K562 (cell line): ENCODE measurements around the gene PRSS56. TPM values are rescaled to one million over a fixed set of nuclear protein-coding genes. Genes with fewer than 3 reads are reported as not detected.

ENCODE experiments used
- ATAC-seq: fragments of 200-7000 bp; cut with Tn5 transposase; 3 replicates; pipeline ENCODE4 v1.9.1; 2020; ENCODE audit warnings: moderate library complexity
- BruUV-seq: library from RNA; stranded (reverse); fragments of 400-500 nt; replicated peaks from 2 replicates; lab custom pipeline; 2021; lab: Mats Ljungman, UMichigan
- CTCF ChIA-PET: fragments of 300-600 bp; formaldehyde crosslinking; extraction: SDS; loops from one replicate; lab custom pipeline; 2021; ENCODE audit warnings: low intra/inter-chr PET ratio; lab: Yijun Ruan, JAX
- POLR2A ChIA-PET: fragments of 300-600, 350-650 bp; sonication (Branson Sonifier 250); formaldehyde crosslinking; extraction: SDS; loops from one replicate; lab custom pipeline; 2021; ENCODE audit warnings: antibody characterized with exemption, inconsistent platforms; lab: Yijun Ruan, JAX
- DNase-seq, 4 experiments: peaks; one replicate each; pipeline versions ENCODE4 v3.0.0 to v3.0.0-alpha.2; 2011 to 2018; ENCODE audit warnings: low spot score in 3 of 4, mixed read lengths in 3 of 4; ENCODE audit errors: extremely low read depth in 1 of 4
- FAIRE-seq: peaks from 2 replicates; lab custom pipeline; 2011; peaks lifted over from hg19 to GRCh38; lab: Jason Lieb, UNC
- H2AFZ ChIP-seq: 2 replicates; pipeline ENCODE4 v1.6.0; 2011; ENCODE audit warnings: low read depth, low read length, control low read depth, inconsistent platforms
- H3K27ac ChIP-seq: fragments of 200-600 bp; 3 replicates; pipeline ENCODE4 v1.8.0; 2011; ENCODE audit warnings: low read depth, mild to moderate bottlenecking, control low read depth, inconsistent platforms, low read length, moderate library complexity, mixed read lengths; ENCODE audit errors: extremely low read depth
- H3K27me3 ChIP-seq, 2 experiments: fragments of 300-600 bp in 1 of 2; 2 replicates in 1 of 2; 3 replicates in 1 of 2; pipeline versions ENCODE4 v1.6.0 to v1.8.0; 2011; ENCODE audit warnings: inconsistent platforms in 2 of 2, low read length in 2 of 2, mild to moderate bottlenecking in 1 of 2, mixed read lengths in 1 of 2, moderate library complexity in 1 of 2; ENCODE audit not compliant: control insufficient read depth in 2 of 2, insufficient read depth in 2 of 2
- H3K36me3 ChIP-seq: fragments of 300-600 bp; 3 replicates; pipeline ENCODE4 v1.8.0; 2011; ENCODE audit warnings: mild to moderate bottlenecking, low read length, inconsistent platforms; ENCODE audit not compliant: control insufficient read depth, insufficient read depth
- H3K4me1 ChIP-seq, 2 experiments: fragments of 200-600 bp in 1 of 2; replicated peaks in 1 of 2; 2 replicates in 1 of 2; 3 replicates in 1 of 2; pipeline versions ENCODE4 v1.5.1 to v1.8.0; 2011; ENCODE audit warnings: inconsistent platforms in 2 of 2, low read length in 2 of 2, mild to moderate bottlenecking in 1 of 2, mixed read lengths in 1 of 2, moderate library complexity in 1 of 2; ENCODE audit not compliant: control insufficient read depth in 2 of 2, insufficient read depth in 2 of 2
- H3K4me2 ChIP-seq: 2 replicates; pipeline ENCODE4 v1.6.1; 2011; ENCODE audit warnings: low read length, control low read depth, inconsistent platforms, mixed read lengths; ENCODE audit not compliant: insufficient read depth
- H3K4me3 ChIP-seq: fragments of 200-600 bp; sonication (generic), shearing (Covaris generic); 2 replicates; pipeline ENCODE4 v1.5.1; 2016; ENCODE audit warnings: control low read depth, inconsistent platforms
- H3K79me2 ChIP-seq: fragments of 200-600 bp; 3 replicates; pipeline ENCODE4 v1.8.0; 2011; ENCODE audit warnings: low read length, inconsistent platforms; ENCODE audit not compliant: control insufficient read depth, insufficient read depth
- H3K9ac ChIP-seq, 2 experiments: 2 replicates each; pipeline versions ENCODE4 v1.6.0 to v1.6.1; 2011; ENCODE audit warnings: low read depth in 2 of 2, low read length in 2 of 2, control low read depth in 1 of 2, inconsistent platforms in 1 of 2, mild to moderate bottlenecking in 1 of 2, mixed read lengths in 1 of 2; ENCODE audit not compliant: insufficient read depth in 1 of 2
- H3K9me1 ChIP-seq: one replicate; pipeline ENCODE4 v1.6.0; 2011; ENCODE audit warnings: inconsistent platforms, mild to moderate bottlenecking, low read length, moderate library complexity; ENCODE audit not compliant: control insufficient read depth, insufficient read depth
- H3K9me3 ChIP-seq: replicated peaks from 2 replicates; pipeline ENCODE4 v1.5.1; 2011; ENCODE audit warnings: low read depth, low read length, inconsistent platforms; ENCODE audit not compliant: control insufficient read depth, insufficient read depth
- H4K20me1 ChIP-seq: replicated peaks from 2 replicates; pipeline ENCODE4 v1.6.1; 2011; ENCODE audit warnings: low read length, inconsistent platforms, mixed read lengths; ENCODE audit not compliant: control insufficient read depth, insufficient read depth
- ADNP ChIP-seq: fragments of 200-800 bp; sonication (Bioruptor generic); IDR thresholded peaks from 2 replicates; pipeline ENCODE4 v1.6.1; 2016; ENCODE audit warnings: missing genetic modification characterization, missing compliant biosample characterization
- CEBPZ ChIP-seq: fragments of 150-350 bp; IDR thresholded peaks from 2 replicates; pipeline ENCODE4 v1.6.1; 2014; ENCODE audit warnings: low read depth, mild to moderate bottlenecking, low read length, borderline replicate concordance
- DNMT1 ChIP-seq: fragments of 450-650 bp; IDR thresholded peaks from 2 replicates; pipeline ENCODE4 v1.6.1; 2016; ENCODE audit warnings: antibody characterized with exemption, mild to moderate bottlenecking
- ESRRA ChIP-seq: fragments of 450-650 bp; IDR thresholded peaks from 2 replicates; pipeline ENCODE4 v1.6.1; 2014; ENCODE audit warnings: low read depth, mild to moderate bottlenecking, moderate library complexity, borderline replicate concordance
- FOXO4 ChIP-seq: fragments of 450-650 bp; formaldehyde crosslinking; IDR thresholded peaks from 2 replicates; pipeline ENCODE4 v1.4.0; 2020; ENCODE audit warnings: mild to moderate bottlenecking, moderate library complexity
- HDAC6 ChIP-seq: IDR thresholded peaks from 2 replicates; pipeline ENCODE4 v1.6.1; 2012; ENCODE audit warnings: low read depth, mild to moderate bottlenecking, control low read depth, inconsistent platforms, low read length, moderate library complexity
- KLF1 ChIP-seq: fragments of 450-650 bp; IDR thresholded peaks from 2 replicates; pipeline ENCODE4 v1.6.1; 2016; ENCODE audit warnings: missing genetic modification characterization, missing compliant biosample characterization
- NFRKB ChIP-seq: fragments of 450-650 bp; IDR thresholded peaks from 2 replicates; pipeline ENCODE4 v1.6.1; 2016; ENCODE audit warnings: low read depth
- PHF21A ChIP-seq: fragments of 450-650 bp; IDR thresholded peaks from 2 replicates; pipeline ENCODE4 v1.6.1; 2017; ENCODE audit warnings: low read depth, borderline replicate concordance
- SETDB1 ChIP-seq: IDR thresholded peaks from one replicate; pipeline ENCODE4 v1.6.1; 2012; ENCODE audit warnings: low read length, control low read depth, inconsistent platforms
- THAP12 ChIP-seq: fragments of 250-450 bp; sonication (Bioruptor Pico); IDR thresholded peaks from 2 replicates; pipeline ENCODE4 v1.9.0; 2021; ENCODE audit warnings: mild to moderate bottlenecking, inconsistent platforms
- ZBTB33 ChIP-seq: sonication (generic); formaldehyde crosslinking; IDR thresholded peaks from 2 replicates; pipeline ENCODE4 v1.8.1; 2023; ENCODE audit warnings: mild to moderate bottlenecking, missing genetic modification reagents
- ZNF212 ChIP-seq: fragments of 450-650 bp; formaldehyde crosslinking; IDR thresholded peaks from 2 replicates; pipeline ENCODE4 v1.4.0; 2020; ENCODE audit warnings: mild to moderate bottlenecking
- ZZZ3 ChIP-seq: fragments of 450-650 bp; IDR thresholded peaks from 2 replicates; pipeline ENCODE4 v1.6.1; 2016; ENCODE audit warnings: antibody characterized with exemption, mild to moderate bottlenecking, moderate library complexity
- WGBS: fragments of 100-300 bp; shearing (Covaris generic); methylation state at CpG from one replicate; pipeline ENCODE4 v1.1.6; 2016; ENCODE audit warnings: low coverage, mixed read lengths; ENCODE audit not compliant: insufficient coverage; ENCODE audit errors: missing lambda C conversion rate; 5-methylcytosine and 5-hydroxymethylcytosine counted together
- in situ Hi-C: fragments of 300-500 bp; cut with MboI; formaldehyde crosslinking; loops from 4 replicates; pipeline ENCODE4 v1.15.0; 2018; ENCODE audit warnings: inconsistent platforms, mixed read lengths
- intact Hi-C: fragments of 100-400 bp; cut with micrococcal nuclease; formaldehyde crosslinking; loops from 2 replicates; pipeline ENCODE4 v1.14.2; 2022
- polyA plus RNA-seq, 8 experiments: library from polyadenylated mRNA; depleted of rRNA in 4 of 8; stranded (reverse) in 5 of 8; unstranded in 3 of 8; fragments of >200 nt; fragmentation: Nextera tagmentation in 2 of 8; fragmentation: Illumina TruSeq in 1 of 8; extraction: Ambion mirVana in 2 of 8; extraction: Trizol in 1 of 8; gene quantifications; 2 replicates each; pipeline versions ENCODE4 v1.2.1 to v1.2.3, GENCODE V29; 2011 to 2014; ENCODE audit warnings: inconsistent platforms in 1 of 8, missing spikeins in 1 of 8
- total RNA-seq, 7 experiments: library from RNA; depleted of rRNA in 6 of 7; stranded (reverse); fragments of >200 nt in 6 of 7; fragmentation: Illumina TruSeq in 2 of 7; extraction: Trizol in 2 of 7; gene quantifications; 2 replicates each; pipeline versions ENCODE4 v1.2.1 to v1.2.3, GENCODE V29; 2011 to 2021; ENCODE audit warnings: low replicate concordance in 1 of 7

PRSS56 gene
- total and polyA plus RNA-seq, 9 of the 15 experiments (the other 6 are each of a cell fraction or from before 2014, with no cell fraction given), result not detected

GRCh38 chr2:232547991-232548390, 27.8 kb downstream of the PRSS56 start:
- in situ Hi-C loops (no loop called here), intact Hi-C loops (no loop called here)
- H4K20me1 ChIP-seq, result no peaks in the 10 kb centered on the region
- no peak overlapping the region for H3K4me2 ChIP-seq
- H3K9me3 ChIP-seq, result no peaks in the 10 kb centered on the region; the same call in 1 of the 2 replicates
- no peak overlapping the region for H3K9ac ChIP-seq
- BruUV-seq, result no TSS peak
- peaks cover 6 to 14% of the 10 kb centered on the region in 2 experiments; a peak in 4 of 5 replicates for H3K4me1 ChIP-seq
- DNase-seq, result no peak
- no peak for ATAC-seq
- no peak for FAIRE-seq
- peaks cover 23% of the 10 kb centered on the region; the same call in 2 of the 3 replicates for H3K36me3 ChIP-seq
- no peaks in the 10 kb centered on the region for H3K27me3 ChIP-seq
- H3K9me1 ChIP-seq, result no peaks in the 10 kb centered on the region
- WGBS, result 100% methylated on average over 4 of the region's 6 CpGs
- ChIA-PET POLR2A (no interaction called here), CTCF (no interaction called here)
- H3K4me3 ChIP-seq, result no peak overlapping the region
- H3K79me2 ChIP-seq, result peaks cover 45% of the 10 kb centered on the region
- no peak overlapping the region for H2AFZ ChIP-seq
- H3K27ac ChIP-seq, result no peak overlapping the region
- no peak for TF ChIP-seq THAP12 (CRISPR knock-in tag)
- no peak for TF ChIP-seq CEBPZ
- TF ChIP-seq KLF1, result no peak
- no peak for TF ChIP-seq ADNP
- TF ChIP-seq ZNF212 (CRISPR knock-in tag), result no peak
- no peak for TF ChIP-seq DNMT1
- TF ChIP-seq NFRKB, result no peak
- TF ChIP-seq FOXO4, result no peak
- no peak for TF ChIP-seq HDAC6
- TF ChIP-seq PHF21A, result no peak
- TF ChIP-seq ZZZ3, result no peak
- TF ChIP-seq SETDB1, result no peak
- TF ChIP-seq ESRRA, result no peak
- no peak for TF ChIP-seq ZBTB33 (CRISPR knock-in tag)
